ENCODE data around the gene WDR17. TPM values are rescaled to one million over a fixed set of nuclear protein-coding genes. Genes with fewer than 3 reads are reported as not detected.

WDR17 gene
- total RNA-seq, 1 donor from 2014 or later = 0.23 TPM

GRCh38 chr4:176084769-176085168 is 19.1 kb downstream of the WDR17 start:
- DNase-seq (ENCODE audit: low spot score) (no peak), ATAC-seq (no peak)

- ATAC-seq (no peak), DNase-seq (ENCODE audit: low spot score) (no peak)
These were observed 24.5 kb downstream of the WDR17 start for GRCh38 chr4:176090115-176090514.

- DNase-seq (ENCODE audit: low spot score) (no peak), ATAC-seq (no peak)
These were observed 33.7 kb downstream of the WDR17 start for GRCh38 chr4:176099314-176099713.

GRCh38 chr4:176102414-176103063 is 36.9 kb downstream of the WDR17 start:
- ATAC-seq (no peak), DNase-seq (ENCODE audit: low spot score) (no peak)

GRCh38 chr4:176107695-176108094 is 42.1 kb downstream of the WDR17 start:
- DNase-seq (ENCODE audit: low spot score) (no peak), ATAC-seq (no peak)

GRCh38 chr4:176123710-176124407 is 58.2 kb downstream of the WDR17 start:
- ATAC-seq = peak; percentile 82
- no peak for DNase-seq (ENCODE audit: low spot score)

GRCh38 chr4:176125063-176125462 is 59.4 kb downstream of the WDR17 start:
- DNase-seq (ENCODE audit: low spot score) (no peak), ATAC-seq (no peak)

GRCh38 chr4:176134670-176135069 is 69.0 kb downstream of the WDR17 start:
- DNase-seq (ENCODE audit: low spot score) = no peak
- ATAC-seq = no peak

GRCh38 chr4:176137631-176138030 is 72.0 kb downstream of the WDR17 start:
- DNase-seq (ENCODE audit: low spot score) = no peak
- no peak for ATAC-seq

GRCh38 chr4:176139518-176139917 is 73.9 kb downstream of the WDR17 start:
- ATAC-seq = no peak
- no peak for DNase-seq (ENCODE audit: low spot score)

- DNase-seq (ENCODE audit: low spot score) (no peak), ATAC-seq (no peak)
These were observed 76.6 kb downstream of the WDR17 start for GRCh38 chr4:176142253-176142652.

GRCh38 chr4:176149680-176150355 is 84.2 kb downstream of the WDR17 start:
- ATAC-seq (no peak), DNase-seq (ENCODE audit: low spot score) (no peak)

GRCh38 chr4:176150356-176150682 is 84.7 kb downstream of the WDR17 start:
- ATAC-seq (peak; percentile 31), DNase-seq (ENCODE audit: low spot score) (no peak)

GRCh38 chr4:176150704-176151103 is 85.1 kb downstream of the WDR17 start:
- ATAC-seq (no peak), DNase-seq (ENCODE audit: low spot score) (no peak)

- DNase-seq (ENCODE audit: low spot score) (no peak), ATAC-seq (no peak)
These were observed 87.5 kb downstream of the WDR17 start for GRCh38 chr4:176153124-176153523.

GRCh38 chr4:176156656-176157055 is 91.0 kb downstream of the WDR17 start:
- no peak for ATAC-seq

GRCh38 chr4:176163041-176163440 is 97.4 kb downstream of the WDR17 start:
- no peak for ATAC-seq

More at GRCh38 chr4:176156656-176157055, 91.0 kb downstream of the WDR17 start:
- DNase-seq (ENCODE audit: low spot score) = no peak

GRCh38 chr4:176185051-176185450 is 119.4 kb downstream of the WDR17 start:
- DNase-seq (ENCODE audit: low spot score) (no peak), ATAC-seq (no peak)

More at GRCh38 chr4:176163041-176163440, 97.4 kb downstream of the WDR17 start:
- DNase-seq (ENCODE audit: low spot score) = no peak

GRCh38 chr4:176186067-176186466 is 120.4 kb downstream of the WDR17 start:
- DNase-seq (ENCODE audit: low spot score) = no peak
- no peak for ATAC-seq

- ATAC-seq = no peak
- no peak for DNase-seq (ENCODE audit: low spot score)
These were observed 121.2 kb downstream of the WDR17 start for GRCh38 chr4:176186671-176187395.

- ATAC-seq (no peak), DNase-seq (ENCODE audit: low spot score) (no peak)
These were observed 122.0 kb downstream of the WDR17 start for GRCh38 chr4:176187624-176188023.

Measured in left lobe of liver (tissue), 2 donors.